HG03135 (cell line): ENCODE results near the gene DHX29.

Experiments
- ATAC-seq: cut with Tn5 transposase; IDR thresholded peaks from one replicate; pipeline ENCODE4 v1.9.1; 2021; ENCODE audit warnings: mild to moderate bottlenecking, moderate library complexity; ENCODE audit not compliant: unreplicated experiment

DHX29 gene

DNA sequence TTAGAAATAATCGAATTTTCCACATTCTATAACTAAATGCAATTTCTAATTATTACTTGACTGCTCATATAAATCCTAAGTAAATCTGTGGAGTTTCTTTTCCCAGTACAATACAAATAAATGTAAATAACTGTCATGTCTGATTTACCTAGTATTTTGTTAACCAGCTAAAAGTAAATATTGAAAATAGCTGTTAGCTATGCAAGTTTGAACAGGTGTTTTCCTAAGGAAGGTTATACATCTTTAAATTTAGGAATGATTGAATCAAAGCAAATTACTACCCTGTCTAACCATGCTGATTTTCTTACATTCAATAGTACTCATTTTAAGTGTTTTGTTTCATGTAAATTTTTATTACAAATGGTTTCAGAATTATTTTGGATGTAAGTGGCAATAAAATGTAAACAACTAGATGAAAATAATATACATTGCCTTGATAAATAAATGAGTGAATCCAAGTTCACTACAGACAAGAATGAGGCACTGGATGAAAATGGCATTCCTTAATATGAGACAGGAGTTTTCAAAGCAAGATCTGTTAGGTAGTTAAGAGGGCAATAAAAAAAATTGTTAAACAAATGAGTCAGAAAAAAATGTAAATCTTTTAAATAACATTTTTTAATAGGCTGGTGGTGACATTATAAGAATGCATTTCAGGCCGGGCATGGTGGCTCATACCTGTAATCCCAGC lies 96.2 kb downstream of the DHX29 start:
- ATAC-seq = no peak
